ENCODE data around the gene CEP170B. TPM values are rescaled to one million over a fixed set of nuclear protein-coding genes. Genes with fewer than 3 reads are reported as not detected.

The CEP170B gene
- total and polyA plus RNA-seq, 12 donors, result 2.4 to 29.4 (median 18.3) TPM

Other genes with a start within 250 kb of the CEP170B start
- 10 to 100 TPM in 8 of 9 donors, 1 to 10 TPM in 1; 8.4 to 72.9 (median 60.7) TPM for gene INF2, start 175.7 kb upstream of the CEP170B start, total RNA-seq
- 100 to 1,000 TPM in 2 of 3 donors, 10 to 100 TPM in 1; 16.3 to 217 (median 117) TPM for gene INF2, start 175.7 kb upstream of the CEP170B start, polyA plus RNA-seq
- 10 to 100 TPM in 6 of 9 donors, 1 to 10 TPM in 3; 4.0 to 39.1 (median 17.0) TPM for gene ADSS1, start 141.0 kb upstream of the CEP170B start, total RNA-seq
- gene ADSS1, start 141.0 kb upstream of the CEP170B start, polyA plus RNA-seq, result 10 to 100 TPM in 2 of 3 donors, 1 to 10 TPM in 1; 5.6 to 20.1 (median 16.7) TPM
- gene SIVA1, start 112.1 kb upstream of the CEP170B start, total RNA-seq, result 100 to 1,000 TPM in 4 of 9 donors, 10 to 100 TPM in 5; 43.9 to 294 (median 79.6) TPM
- 100 to 1,000 TPM in 1 of 3 donors, 10 to 100 TPM in 1, 1 to 10 TPM in 1; 2.0 to 120 (median 86.8) TPM for gene SIVA1, start 112.1 kb upstream of the CEP170B start, polyA plus RNA-seq
- 100 to 1,000 TPM in 8 of 9 donors, 10 to 100 TPM in 1; 66.4 to 300 (median 191) TPM for gene AKT1, start 69.5 kb upstream of the CEP170B start, total RNA-seq
- gene AKT1, start 69.5 kb upstream of the CEP170B start, polyA plus RNA-seq, result 100 to 1,000 TPM in 2 of 3 donors, 10 to 100 TPM in 1; 97.5 to 244 (median 230) TPM
- 10 to 100 TPM in 3 of 9 donors, 1 to 10 TPM in 5, under 1 TPM in 1; 0.61 to 13.9 (median 8.9) TPM for gene ZBTB42, start 64.2 kb upstream of the CEP170B start, total RNA-seq
- 1 to 10 TPM; 1.2 to 2.3 (median 1.6) TPM for gene ZBTB42, start 64.2 kb upstream of the CEP170B start, polyA plus RNA-seq
- gene PLD4, start 59.6 kb downstream of the CEP170B start, total RNA-seq, result 1 to 10 TPM in 2 of 9 donors, under 1 TPM in 4, not detected in 3; 0.30 to 1.9 (median 0.52) TPM
- 1 to 10 TPM in 1 of 3 donors, under 1 TPM in 2; 0.37 to 1.0 (median 0.64) TPM for gene PLD4, start 59.6 kb downstream of the CEP170B start, polyA plus RNA-seq
- 10 to 100 TPM in 2 of 9 donors, 1 to 10 TPM in 4, under 1 TPM in 3; 0.67 to 16.0 (median 4.1) TPM for gene AHNAK2, start 113.1 kb downstream of the CEP170B start, total RNA-seq
- 1 to 10 TPM; 1.8 to 6.5 (median 4.4) TPM for gene AHNAK2, start 113.1 kb downstream of the CEP170B start, polyA plus RNA-seq
- gene CLBA1, start 120.5 kb downstream of the CEP170B start, total RNA-seq, result 10 to 100 TPM in 2 of 9 donors, 1 to 10 TPM in 7; 6.3 to 13.4 (median 7.6) TPM
- gene CLBA1, start 120.5 kb downstream of the CEP170B start, polyA plus RNA-seq, result 10 to 100 TPM; 11.1 to 22.5 (median 19.9) TPM
- 10 to 100 TPM in 1 of 9 donors, 1 to 10 TPM in 7, under 1 TPM in 1; 0.66 to 10.5 (median 4.0) TPM for gene CDCA4, start 155.8 kb downstream of the CEP170B start, total RNA-seq
- 1 to 10 TPM; 1.9 to 6.8 (median 4.9) TPM for gene CDCA4, start 155.8 kb downstream of the CEP170B start, polyA plus RNA-seq
- gene GPR132, start 200.2 kb downstream of the CEP170B start, total RNA-seq, result 10 to 100 TPM in 1 of 9 donors, 1 to 10 TPM in 6, under 1 TPM in 2; 0.17 to 11.7 (median 2.0) TPM
- gene GPR132, start 200.2 kb downstream of the CEP170B start, polyA plus RNA-seq, result 1 to 10 TPM in 1 of 3 donors, under 1 TPM in 2; 0.57 to 1.8 (median 0.91) TPM